GM23338 (cell line): ENCODE results near the gene NAXE. TPM values are rescaled to one million over a fixed set of nuclear protein-coding genes. Genes with fewer than 3 reads are reported as not detected.

Experiments used
- ATAC-seq: fragments of 200-7000 bp; cut with Tn5 transposase; 3 replicates; pipeline ENCODE4 v1.9.1; 2020
- DNase-seq: peaks from one replicate; pipeline ENCODE4 v3.0.0-alpha.2; 2015; ENCODE audit warnings: low spot score
- H2AFZ ChIP-seq: fragments of 200-600 bp; sonication (generic); 2 replicates; pipeline ENCODE4 v1.8.0; 2016; ENCODE audit warnings: antibody characterized with exemption, mild to moderate bottlenecking, moderate library complexity
- H3F3A ChIP-seq: fragments of 200-600 bp; sonication (generic); replicated peaks from 2 replicates; pipeline ENCODE4 v1.8.0; 2017; ENCODE audit warnings: antibody characterized with exemption, mixed run types, low read depth
- H3K27ac ChIP-seq: fragments of 200-600 bp; sonication (generic); 2 replicates; pipeline ENCODE4 v1.6.1; 2016; ENCODE audit warnings: low read depth
- H3K27me3 ChIP-seq: fragments of 200-600 bp; sonication (generic); 2 replicates; pipeline ENCODE4 v1.8.0; 2016; ENCODE audit warnings: mild to moderate bottlenecking, mixed run types, moderate library complexity; ENCODE audit not compliant: insufficient read depth
- H3K36me3 ChIP-seq: fragments of 200-600 bp; sonication (generic); 2 replicates; pipeline ENCODE4 v1.8.0; 2016; ENCODE audit warnings: mild to moderate bottlenecking; ENCODE audit not compliant: insufficient read depth
- H3K4me1 ChIP-seq: fragments of 200-600 bp; sonication (generic); 2 replicates; pipeline ENCODE4 v1.8.0; 2016; ENCODE audit warnings: mild to moderate bottlenecking, moderate library complexity; ENCODE audit not compliant: insufficient read depth
- H3K4me2 ChIP-seq: fragments of 200-600 bp; sonication (generic); 2 replicates; pipeline ENCODE4 v1.7.1; 2017; ENCODE audit warnings: mixed run types
- H3K4me3 ChIP-seq: fragments of 200-600 bp; sonication (generic); 2 replicates; pipeline ENCODE4 v1.6.1; 2016; ENCODE audit warnings: mixed run types
- H3K79me2 ChIP-seq: fragments of 200-600 bp; sonication (generic); replicated peaks from 2 replicates; pipeline ENCODE4 v1.8.0; 2017; ENCODE audit warnings: mild to moderate bottlenecking; ENCODE audit not compliant: insufficient read depth
- H3K9me2 ChIP-seq: fragments of 200-600 bp; sonication (generic); 2 replicates; pipeline ENCODE4 v1.8.0; 2017; ENCODE audit not compliant: insufficient read depth
- H4K20me1 ChIP-seq: fragments of 200-600 bp; sonication (generic); replicated peaks from 2 replicates; pipeline ENCODE4 v1.8.0; 2017; ENCODE audit warnings: mild to moderate bottlenecking; ENCODE audit not compliant: insufficient read depth
- H3K27ac Mint-ChIP-seq: 2 replicates; pipeline ENCODE4 v1.8.0; 2020; ENCODE audit warnings: inconsistent platforms, mild to moderate bottlenecking, moderate library complexity, mixed read lengths
- H3K27me3 Mint-ChIP-seq: 3 replicates; pipeline ENCODE4 v1.8.0; 2022; ENCODE audit warnings: low read depth, mild to moderate bottlenecking, moderate library complexity, mixed read lengths, inconsistent platforms; ENCODE audit not compliant: insufficient read depth, poor library complexity
- H3K36me3 Mint-ChIP-seq: 3 replicates; pipeline ENCODE4 v1.8.0; 2021; ENCODE audit warnings: low read depth, mild to moderate bottlenecking, inconsistent platforms, moderate library complexity, mixed read lengths
- H3K4me1 Mint-ChIP-seq: 3 replicates; pipeline ENCODE4 v1.8.0; 2020; ENCODE audit warnings: mild to moderate bottlenecking, inconsistent platforms, mixed read lengths
- H3K4me3 Mint-ChIP-seq: 3 replicates; pipeline ENCODE4 v1.8.0; 2021; ENCODE audit warnings: moderate library complexity, mild to moderate bottlenecking, inconsistent platforms, mixed read lengths
- H3K9me3 Mint-ChIP-seq: 3 replicates; pipeline ENCODE4 v1.8.0; 2020; ENCODE audit warnings: moderate library complexity, mild to moderate bottlenecking, inconsistent platforms, mixed read lengths
- CREB1 ChIP-seq: fragments of 250-450 bp; sonication (Bioruptor Pico); IDR thresholded peaks from 2 replicates; pipeline ENCODE4 v1.5.0; 2020; ENCODE audit warnings: low read depth, mild to moderate bottlenecking, moderate library complexity
- CTCF ChIP-seq, 2 experiments: fragments of 200-600 bp in 1 of 2; sonication (generic) in 1 of 2; conservative IDR thresholded peaks; 2 replicates each; pipeline versions ENCODE4 v1.5.1 to v1.6.1; 2016 to 2017; ENCODE audit warnings: antibody characterized with exemption in 2 of 2, low read depth in 2 of 2, mild to moderate bottlenecking in 2 of 2, moderate library complexity in 1 of 2
- ETS1 ChIP-seq: IDR thresholded peaks from 2 replicates; pipeline ENCODE4 v1.6.1; 2016; ENCODE audit warnings: antibody characterized with exemption
- EZH2 ChIP-seq: fragments of 200-600 bp; sonication (generic); IDR thresholded peaks from one replicate; pipeline ENCODE4 v1.8.0; 2017; ENCODE audit warnings: antibody characterized with exemption, mild to moderate bottlenecking, low read depth; ENCODE audit not compliant: unreplicated experiment
- EZH2phosphoT487 ChIP-seq: fragments of 200-600 bp; sonication (generic); IDR thresholded peaks from one replicate; pipeline ENCODE4 v1.8.1; 2018; ENCODE audit warnings: antibody characterized with exemption; ENCODE audit not compliant: unreplicated experiment
- JUNB ChIP-seq: IDR thresholded peaks from one replicate; pipeline ENCODE4 v1.6.1; 2016; ENCODE audit warnings: antibody characterized with exemption; ENCODE audit not compliant: unreplicated experiment
- NANOG ChIP-seq: IDR thresholded peaks from 2 replicates; pipeline ENCODE4 v1.6.1; 2016; ENCODE audit warnings: antibody characterized with exemption, borderline replicate concordance
- POLR2AphosphoS5 ChIP-seq: IDR thresholded peaks from 2 replicates; pipeline ENCODE4 v1.6.1; 2016; ENCODE audit warnings: antibody characterized with exemption, low read depth
- REST ChIP-seq: IDR thresholded peaks from one replicate; pipeline ENCODE4 v1.6.1; 2018; ENCODE audit warnings: antibody characterized with exemption; ENCODE audit not compliant: unreplicated experiment
- STAT1 ChIP-seq: IDR thresholded peaks from one replicate; pipeline ENCODE4 v1.6.1; 2016; ENCODE audit warnings: antibody characterized with exemption; ENCODE audit not compliant: unreplicated experiment
- ZNF114 ChIP-seq: fragments of 250-450 bp; sonication (Bioruptor Pico); IDR thresholded peaks from 2 replicates; pipeline ENCODE4 v1.5.0; 2020; ENCODE audit warnings: mild to moderate bottlenecking, moderate library complexity
- ZNF331 ChIP-seq: fragments of 250-450 bp; sonication (Bioruptor Pico); IDR thresholded peaks from 2 replicates; pipeline ENCODE4 v1.5.0; 2020; ENCODE audit warnings: low read depth, mild to moderate bottlenecking, moderate library complexity
- polyA plus RNA-seq: library from polyadenylated mRNA; unstranded; fragments of >200 nt; fragmentation: Nextera tagmentation; extraction: Ambion mirVana; gene quantifications from 2 replicates; pipeline ENCODE4 v1.2.1, GENCODE V29; 2016
- total RNA-seq: library from RNA; depleted of rRNA; stranded (reverse); fragments of >200 nt; shearing (Covaris generic); gene quantifications from 2 replicates; pipeline ENCODE4 v1.2.3, GENCODE V29; 2014
- TF ChIP-seq, protein P1 (sequence below): fragments of 250-450 bp; sonication (Bioruptor Pico); IDR thresholded peaks from 2 replicates; pipeline ENCODE4 v1.5.0; 2020; ENCODE audit warnings: mild to moderate bottlenecking, moderate library complexity

The NAXE gene
- total and polyA plus RNA-seq, 2 experiments from 2014 or later: 82.1 to 87.5 TPM

GRCh38 chr1:156586892-156587477, 4.6 kb upstream of the NAXE start:
- Mint-ChIP-seq H3K9me3 (no peaks in the 10 kb centered on the region; the same call in 2 of the 3 replicates), H3K27ac (no peak overlapping the region)

More at GRCh38 chr1:156586892-156587477, 4.6 kb upstream of the NAXE start:
- Histone ChIP-seq H3K36me3 (no peaks in the 10 kb centered on the region), H3K9me2 (0 out of 2 replicates have a peak, but pooled peaks cover 3% of the 10 kb centered on the region), H3K4me1 (peaks cover 17% of the 10 kb centered on the region), H3K4me3 (no peak overlapping the region), H3F3A (peaks cover 5% of the 10 kb centered on the region), H4K20me1 (no peaks in the 10 kb centered on the region), H3K27me3 (no peaks in the 10 kb centered on the region), H2AFZ (no peak overlapping the region), H3K27ac (no peak overlapping the region), H3K79me2 (no peaks in the 10 kb centered on the region), H3K4me2 (no peak overlapping the region)
- ATAC-seq: no peak
- Mint-ChIP-seq H3K4me3 (no peak overlapping the region; the same call in 2 of the 3 replicates), H3K4me1 (peaks cover 33% of the 10 kb centered on the region), H3K36me3 (no peaks in the 10 kb centered on the region; the same call in 2 of the 3 replicates), H3K27me3 (peaks cover 6% of the 10 kb centered on the region)
- TF ChIP-seq CREB1 (CRISPR knock-in tag) (no peak), REST (no peak), STAT1 (no peak), JUNB (no peak), NANOG (no peak), ZNF114 (CRISPR knock-in tag) (no peak), EZH2phosphoT487 (no peak), ETS1 (no peak), POLR2AphosphoS5 (no peak), EZH2 (no peak), ZNF331 (CRISPR knock-in tag) (no peak), CTCF (conservative IDR thresholded peaks at IDR 0.05; ENCODE audit: low read depth in 2 of 2) (no peak)
- TF ChIP-seq, protein P1, sequence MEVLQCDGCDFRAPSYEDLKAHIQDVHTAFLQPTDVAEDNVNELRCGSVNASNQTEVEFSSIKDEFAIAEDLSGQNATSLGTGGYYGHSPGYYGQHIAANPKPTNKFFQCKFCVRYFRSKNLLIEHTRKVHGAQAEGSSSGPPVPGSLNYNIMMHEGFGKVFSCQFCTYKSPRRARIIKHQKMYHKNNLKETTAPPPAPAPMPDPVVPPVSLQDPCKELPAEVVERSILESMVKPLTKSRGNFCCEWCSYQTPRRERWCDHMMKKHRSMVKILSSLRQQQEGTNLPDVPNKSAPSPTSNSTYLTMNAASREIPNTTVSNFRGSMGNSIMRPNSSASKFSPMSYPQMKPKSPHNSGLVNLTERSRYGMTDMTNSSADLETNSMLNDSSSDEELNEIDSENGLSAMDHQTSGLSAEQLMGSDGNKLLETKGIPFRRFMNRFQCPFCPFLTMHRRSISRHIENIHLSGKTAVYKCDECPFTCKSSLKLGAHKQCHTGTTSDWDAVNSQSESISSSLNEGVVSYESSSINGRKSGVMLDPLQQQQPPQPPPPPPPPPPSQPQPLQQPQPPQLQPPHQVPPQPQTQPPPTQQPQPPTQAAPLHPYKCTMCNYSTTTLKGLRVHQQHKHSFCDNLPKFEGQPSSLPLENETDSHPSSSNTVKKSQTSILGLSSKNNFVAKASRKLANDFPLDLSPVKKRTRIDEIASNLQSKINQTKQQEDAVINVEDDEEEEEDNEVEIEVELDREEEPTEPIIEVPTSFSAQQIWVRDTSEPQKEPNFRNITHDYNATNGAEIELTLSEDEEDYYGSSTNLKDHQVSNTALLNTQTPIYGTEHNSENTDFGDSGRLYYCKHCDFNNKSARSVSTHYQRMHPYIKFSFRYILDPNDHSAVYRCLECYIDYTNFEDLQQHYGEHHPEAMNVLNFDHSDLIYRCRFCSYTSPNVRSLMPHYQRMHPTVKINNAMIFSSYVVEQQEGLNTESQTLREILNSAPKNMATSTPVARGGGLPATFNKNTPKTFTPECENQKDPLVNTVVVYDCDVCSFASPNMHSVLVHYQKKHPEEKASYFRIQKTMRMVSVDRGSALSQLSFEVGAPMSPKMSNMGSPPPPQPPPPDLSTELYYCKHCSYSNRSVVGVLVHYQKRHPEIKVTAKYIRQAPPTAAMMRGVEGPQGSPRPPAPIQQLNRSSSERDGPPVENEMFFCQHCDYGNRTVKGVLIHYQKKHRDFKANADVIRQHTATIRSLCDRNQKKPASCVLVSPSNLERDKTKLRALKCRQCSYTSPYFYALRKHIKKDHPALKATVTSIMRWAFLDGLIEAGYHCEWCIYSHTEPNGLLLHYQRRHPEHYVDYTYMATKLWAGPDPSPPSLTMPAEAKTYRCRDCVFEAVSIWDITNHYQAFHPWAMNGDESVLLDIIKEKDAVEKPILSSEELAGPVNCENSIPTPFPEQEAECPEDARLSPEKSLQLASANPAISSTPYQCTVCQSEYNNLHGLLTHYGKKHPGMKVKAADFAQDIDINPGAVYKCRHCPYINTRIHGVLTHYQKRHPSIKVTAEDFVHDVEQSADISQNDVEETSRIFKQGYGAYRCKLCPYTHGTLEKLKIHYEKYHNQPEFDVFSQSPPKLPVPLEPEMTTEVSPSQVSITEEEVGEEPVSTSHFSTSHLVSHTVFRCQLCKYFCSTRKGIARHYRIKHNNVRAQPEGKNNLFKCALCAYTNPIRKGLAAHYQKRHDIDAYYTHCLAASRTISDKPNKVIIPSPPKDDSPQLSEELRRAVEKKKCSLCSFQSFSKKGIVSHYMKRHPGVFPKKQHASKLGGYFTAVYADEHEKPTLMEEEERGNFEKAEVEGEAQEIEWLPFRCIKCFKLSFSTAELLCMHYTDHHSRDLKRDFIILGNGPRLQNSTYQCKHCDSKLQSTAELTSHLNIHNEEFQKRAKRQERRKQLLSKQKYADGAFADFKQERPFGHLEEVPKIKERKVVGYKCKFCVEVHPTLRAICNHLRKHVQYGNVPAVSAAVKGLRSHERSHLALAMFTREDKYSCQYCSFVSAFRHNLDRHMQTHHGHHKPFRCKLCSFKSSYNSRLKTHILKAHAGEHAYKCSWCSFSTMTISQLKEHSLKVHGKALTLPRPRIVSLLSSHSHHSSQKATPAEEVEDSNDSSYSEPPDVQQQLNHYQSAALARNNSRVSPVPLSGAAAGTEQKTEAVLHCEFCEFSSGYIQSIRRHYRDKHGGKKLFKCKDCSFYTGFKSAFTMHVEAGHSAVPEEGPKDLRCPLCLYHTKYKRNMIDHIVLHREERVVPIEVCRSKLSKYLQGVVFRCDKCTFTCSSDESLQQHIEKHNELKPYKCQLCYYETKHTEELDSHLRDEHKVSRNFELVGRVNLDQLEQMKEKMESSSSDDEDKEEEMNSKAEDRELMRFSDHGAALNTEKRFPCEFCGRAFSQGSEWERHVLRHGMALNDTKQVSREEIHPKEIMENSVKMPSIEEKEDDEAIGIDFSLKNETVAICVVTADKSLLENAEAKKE: no peak
- no peak for DNase-seq
